Measurements from ENCODE around the gene KLK8.

GRCh38 chr19:50963381-50963780 lies 38.0 kb downstream of the KLK8 start:
- TF ChIP-seq, protein P1, sequence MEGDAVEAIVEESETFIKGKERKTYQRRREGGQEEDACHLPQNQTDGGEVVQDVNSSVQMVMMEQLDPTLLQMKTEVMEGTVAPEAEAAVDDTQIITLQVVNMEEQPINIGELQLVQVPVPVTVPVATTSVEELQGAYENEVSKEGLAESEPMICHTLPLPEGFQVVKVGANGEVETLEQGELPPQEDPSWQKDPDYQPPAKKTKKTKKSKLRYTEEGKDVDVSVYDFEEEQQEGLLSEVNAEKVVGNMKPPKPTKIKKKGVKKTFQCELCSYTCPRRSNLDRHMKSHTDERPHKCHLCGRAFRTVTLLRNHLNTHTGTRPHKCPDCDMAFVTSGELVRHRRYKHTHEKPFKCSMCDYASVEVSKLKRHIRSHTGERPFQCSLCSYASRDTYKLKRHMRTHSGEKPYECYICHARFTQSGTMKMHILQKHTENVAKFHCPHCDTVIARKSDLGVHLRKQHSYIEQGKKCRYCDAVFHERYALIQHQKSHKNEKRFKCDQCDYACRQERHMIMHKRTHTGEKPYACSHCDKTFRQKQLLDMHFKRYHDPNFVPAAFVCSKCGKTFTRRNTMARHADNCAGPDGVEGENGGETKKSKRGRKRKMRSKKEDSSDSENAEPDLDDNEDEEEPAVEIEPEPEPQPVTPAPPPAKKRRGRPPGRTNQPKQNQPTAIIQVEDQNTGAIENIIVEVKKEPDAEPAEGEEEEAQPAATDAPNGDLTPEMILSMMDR (IDR thresholded peaks at IDR 0.05) = no peak
- no peak for TF ChIP-seq POLR2A (IDR thresholded peaks at IDR 0.05)
- no peak for TF ChIP-seq EP300 (IDR thresholded peaks at IDR 0.05)

All from suprapubic skin (tissue), 3 donors.